NCI-H524 (cell line): ENCODE results near the gene DIS3L2.
"Not testable (repeated sequence)": the region's sequence is repeated elsewhere in the genome, so short reads cannot be mapped to it uniquely, and the experiment has no call there.

Source experiments
- DNase-seq, 2 experiments: peaks; one replicate each; lab custom pipeline; 2025; lab: John Stamatoyannopoulos, UW

Gene DIS3L2

GRCh38 chr2:232368311-232368731 lies 406.8 kb downstream of the DIS3L2 start:
- no peak for DNase-seq

- peak; percentile 12 to 36 for DNase-seq
These were observed 407.8 kb downstream of the DIS3L2 start for GRCh38 chr2:232369126-232369951.

GRCh38 chr2:232370007-232370406 lies 408.5 kb downstream of the DIS3L2 start:
- not testable (repeated sequence) for DNase-seq

GRCh38 chr2:232372231-232373208 lies 411.0 kb downstream of the DIS3L2 start:
- DNase-seq, result no peak

GRCh38 chr2:232374356-232374755 lies 412.8 kb downstream of the DIS3L2 start:
- no peak for DNase-seq

- DNase-seq, result no peak
These were observed 413.7 kb downstream of the DIS3L2 start for GRCh38 chr2:232375164-232375563.

GRCh38 chr2:232376260-232376659 lies 414.7 kb downstream of the DIS3L2 start:
- DNase-seq, result no peak

- DNase-seq, result no peak
These were observed 415.2 kb downstream of the DIS3L2 start for GRCh38 chr2:232376713-232377112.

GRCh38 chr2:232377319-232377718 lies 415.8 kb downstream of the DIS3L2 start:
- DNase-seq, result no peak

GRCh38 chr2:232377841-232378734 lies 416.6 kb downstream of the DIS3L2 start:
- DNase-seq, result no peak

- DNase-seq, result not testable (repeated sequence)
These were observed 417.2 kb downstream of the DIS3L2 start, which contains the start of gene ALPP for GRCh38 chr2:232378735-232379151. Gene ALPP (plus strand): TSS chr2:232378751. CDS start chr2:232378803, 52 bp downstream.

GRCh38 chr2:232379610-232380590 lies 418.4 kb downstream of the DIS3L2 start:
- not testable (repeated sequence) for DNase-seq

GRCh38 chr2:232381204-232382031 lies 419.9 kb downstream of the DIS3L2 start:
- not testable (repeated sequence) for DNase-seq

- DNase-seq, result no peak
These were observed 421.1 kb downstream of the DIS3L2 start for GRCh38 chr2:232382331-232383225.

- DNase-seq, result no peak
These were observed 423.0 kb downstream of the DIS3L2 start for GRCh38 chr2:232384466-232384865.

- not testable (repeated sequence) for DNase-seq
These were observed 423.5 kb downstream of the DIS3L2 start for GRCh38 chr2:232385058-232385457.

GRCh38 chr2:232385660-232386489 lies 424.4 kb downstream of the DIS3L2 start:
- DNase-seq, result peak in 1 of 2 experiments; percentile 3

- DNase-seq, result peak in 1 of 2 experiments; percentile 9
These were observed 424.9 kb downstream of the DIS3L2 start for GRCh38 chr2:232386490-232386739.
